Activated CD4-positive, alpha-beta T cell treated with anti-CD3 and anti-CD28 coated beads for 1 hour (primary cell): Measurements from ENCODE around the gene NPC1L1.
"Not testable (repeated sequence)": the region's sequence is repeated elsewhere in the genome, so short reads cannot be mapped to it uniquely, and the experiment has no call there.

ENCODE experiments used
- DNase-seq: peaks from one replicate; pipeline ENCODE4 v3.0.0-alpha.2; 2020

Gene NPC1L1

GRCh38 chr7:44536090-44536489, 5.0 kb downstream of the NPC1L1 start:
- DNase-seq = no peak

DNA sequence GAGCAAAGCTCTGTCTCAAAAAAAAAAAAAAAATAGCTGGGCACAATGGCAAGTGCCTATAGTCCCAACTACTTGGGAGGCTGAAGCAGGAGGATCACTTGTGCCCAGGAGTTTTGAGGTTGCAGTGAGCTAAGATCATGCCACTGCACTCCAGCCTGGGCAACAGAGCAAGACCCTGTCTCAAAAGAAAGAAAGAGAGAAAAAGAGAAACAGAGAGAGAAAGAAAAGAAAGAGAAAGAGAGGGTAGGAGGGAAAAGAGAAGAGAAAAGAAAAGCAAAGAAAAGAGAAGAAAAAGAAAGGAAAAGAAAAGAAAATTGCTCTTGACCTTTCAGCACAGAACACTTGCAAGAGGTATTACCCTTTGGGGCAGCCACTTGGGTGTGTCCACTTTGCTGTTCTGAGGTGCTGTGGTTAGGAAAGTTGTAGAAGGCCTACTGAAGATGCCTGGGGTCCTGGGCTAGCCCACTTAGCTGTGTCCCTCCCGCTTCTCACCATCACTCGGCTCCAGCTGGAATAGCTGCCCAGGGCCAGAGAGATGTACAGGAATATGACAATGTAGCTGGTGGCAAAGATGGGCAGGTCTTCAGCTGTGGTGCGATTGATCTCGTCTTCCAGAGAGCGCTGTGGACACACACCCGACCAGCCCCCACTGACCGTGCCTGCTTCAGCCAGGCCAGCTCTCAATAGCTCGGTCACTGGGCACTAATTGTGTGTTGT, 5.6 kb downstream of the NPC1L1 start:
- DNase-seq = no peak

DNA sequence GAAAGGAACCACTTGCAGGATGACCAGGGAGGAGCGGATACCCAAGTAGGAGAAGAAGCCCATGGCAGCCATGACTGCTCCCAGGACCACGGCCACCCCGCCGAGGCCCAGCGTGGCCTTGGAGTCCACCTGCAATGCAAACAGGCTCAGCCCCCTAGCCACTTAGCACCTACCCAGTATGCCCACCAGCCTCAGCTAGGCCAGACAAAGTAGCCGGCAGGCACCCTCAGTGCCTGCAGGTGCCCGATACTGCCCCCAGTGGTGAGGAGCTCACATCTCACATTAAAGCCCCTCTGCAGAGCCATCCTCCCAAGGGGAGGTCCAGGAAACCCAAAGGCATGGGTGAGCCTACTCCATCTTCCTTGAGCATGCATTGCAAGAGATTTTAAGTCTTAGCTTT, 6.6 kb downstream of the NPC1L1 start:
- peak; percentile 16 for DNase-seq

- no peak for DNase-seq
Measured at GRCh38 chr7:44534087-44534486, 7.0 kb downstream of the NPC1L1 start.

DNA sequence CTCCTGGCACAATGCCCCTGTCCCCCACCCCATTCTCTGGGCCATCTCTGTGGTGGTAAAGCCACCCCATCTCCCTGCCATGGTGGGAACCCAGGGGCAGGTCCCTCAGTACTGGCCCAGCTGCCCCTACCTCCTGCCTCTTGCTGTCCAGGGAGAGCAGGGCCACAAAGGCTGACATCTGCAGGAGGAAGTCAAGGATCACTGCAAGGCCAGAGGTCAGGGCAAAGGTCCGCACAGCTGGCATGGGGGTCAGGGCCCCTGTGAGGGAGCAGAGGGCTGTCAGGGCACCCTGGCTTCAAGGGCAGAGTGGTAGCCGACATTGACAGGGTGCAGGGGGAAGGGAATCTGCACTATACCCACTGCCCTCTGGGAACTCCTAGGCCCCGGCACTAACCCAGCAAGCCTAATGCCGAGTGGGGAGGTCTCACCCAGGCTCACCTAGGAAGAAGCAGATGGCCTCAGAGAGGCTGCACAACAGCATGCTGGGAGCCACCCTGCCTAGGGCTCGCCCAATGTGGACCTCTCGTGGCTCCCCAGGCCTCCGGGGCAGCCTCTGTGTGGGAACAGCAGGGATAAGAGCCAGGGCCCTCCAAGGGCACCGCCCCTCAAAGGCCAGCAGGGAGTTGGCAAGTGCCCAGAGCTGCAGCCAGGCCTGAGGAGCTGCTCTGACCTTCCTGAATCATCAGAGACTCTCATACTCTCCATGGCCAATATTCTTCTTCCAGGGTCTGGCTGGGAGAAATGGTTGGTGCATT, 7.7 kb downstream of the NPC1L1 start:
- DNase-seq = no peak

DNA sequence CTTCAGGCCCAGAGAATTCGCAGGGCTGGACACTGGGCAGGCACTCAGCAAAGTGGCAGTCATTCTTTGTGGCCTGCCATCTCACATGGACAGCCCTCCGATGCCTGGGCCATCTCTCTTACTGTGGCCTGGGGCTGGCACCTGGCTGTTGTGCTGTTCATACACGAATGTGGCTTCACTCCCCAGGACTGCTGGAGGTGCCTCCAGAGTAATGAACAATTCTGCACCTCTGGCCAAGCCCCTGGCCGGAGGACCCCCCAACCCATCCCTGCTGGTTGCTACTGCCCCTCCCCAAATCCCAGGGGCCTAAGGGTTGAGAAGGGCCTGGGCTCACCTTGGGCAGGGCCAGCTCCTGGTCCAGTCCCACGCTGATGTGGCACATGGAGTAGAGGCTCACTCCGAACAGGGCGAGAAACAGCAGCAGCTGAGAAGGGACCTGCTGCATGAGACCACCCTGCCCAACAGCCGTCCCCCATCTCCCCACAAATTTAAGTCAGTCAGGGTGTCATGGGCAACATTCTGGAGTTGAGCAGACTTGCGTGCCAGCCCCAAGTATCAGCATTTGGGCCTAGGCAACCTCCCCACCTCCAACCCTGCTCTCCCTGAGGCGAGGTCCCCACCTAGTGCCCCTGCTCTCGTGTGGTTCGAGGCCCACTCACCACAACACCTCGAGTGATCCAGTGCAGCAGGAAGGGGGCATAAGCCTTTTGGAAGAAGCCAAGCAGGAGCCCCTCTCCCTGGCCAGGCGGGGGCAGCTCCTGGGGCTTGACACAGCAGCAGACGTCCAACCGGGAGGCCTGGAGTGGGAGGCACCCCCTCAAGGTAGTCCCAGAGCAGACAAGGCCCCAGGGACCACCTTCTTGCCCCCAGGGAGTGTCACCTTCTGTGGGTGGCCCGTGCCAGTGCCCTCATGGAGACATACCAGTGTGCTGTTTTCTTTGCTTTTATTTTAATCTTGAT, 9.4 kb downstream of the NPC1L1 start:
- DNase-seq = no peak

DNA sequence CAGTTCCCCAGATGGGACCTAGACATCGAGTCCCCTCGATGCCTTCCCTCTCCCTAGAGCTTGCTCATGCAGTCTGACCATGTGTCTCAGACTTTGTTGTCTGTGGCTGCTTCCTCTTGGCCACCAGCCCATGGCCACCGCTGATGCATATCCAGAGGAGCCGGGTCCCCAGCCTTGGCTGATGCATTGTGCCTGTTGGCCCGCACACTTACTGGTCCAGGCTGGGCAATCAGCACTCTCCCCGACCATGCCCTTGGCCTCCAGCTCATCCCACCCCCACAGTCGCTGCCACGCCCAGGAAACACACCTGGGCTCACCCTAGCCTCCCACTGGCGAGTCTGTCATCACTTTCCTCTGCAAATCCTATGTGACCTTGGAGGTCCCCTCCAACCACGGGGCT, 10.1 kb downstream of the NPC1L1 start:
- no peak for DNase-seq

DNA sequence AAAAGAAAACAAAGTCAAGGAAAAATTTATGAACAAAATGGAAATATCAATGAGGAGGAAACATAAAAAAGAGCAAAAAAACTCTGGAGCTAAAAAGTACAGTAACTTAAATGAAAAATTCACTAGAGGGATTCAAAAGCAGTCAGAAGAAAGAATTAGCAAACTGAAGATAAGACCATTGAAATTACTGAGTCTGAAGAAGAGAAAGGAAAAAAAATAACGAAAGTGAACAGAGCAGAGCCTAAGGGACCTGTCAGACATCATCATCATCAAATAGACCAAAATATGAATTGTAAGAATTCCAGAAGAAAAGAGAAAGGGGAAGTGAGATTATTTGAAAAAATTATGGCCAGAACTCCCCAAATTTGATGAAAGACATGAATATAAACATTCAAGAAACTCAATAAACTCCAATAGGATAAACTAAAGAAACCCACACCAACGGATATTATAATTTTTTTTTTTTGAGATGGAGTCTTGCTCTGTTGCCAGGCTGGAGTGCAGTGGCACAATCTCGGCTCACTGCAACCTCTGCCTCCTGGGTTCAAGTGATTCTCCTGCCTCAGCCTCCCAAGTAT, 16.2 kb downstream of the NPC1L1 start:
- no peak for DNase-seq

DNA sequence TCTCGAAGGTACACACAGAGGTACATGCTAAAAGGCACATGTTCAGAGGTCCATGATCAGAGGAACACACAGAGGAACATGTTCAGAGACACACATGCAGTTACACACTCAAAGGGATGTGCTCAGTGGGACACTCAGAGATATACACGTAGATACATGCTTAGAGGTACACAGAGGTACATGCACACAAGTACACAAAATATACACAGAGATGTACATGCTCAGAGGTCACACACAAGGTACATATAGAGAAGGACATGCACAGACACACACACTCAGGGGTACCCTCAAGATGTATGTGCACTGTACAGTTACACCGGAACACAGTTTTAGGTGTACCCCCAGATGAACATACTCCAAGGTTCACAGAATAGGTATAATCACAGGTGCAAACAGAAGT, 18.8 kb downstream of the NPC1L1 start:
- DNase-seq = no peak

GRCh38 chr7:44521347-44522095, 19.6 kb downstream of the NPC1L1 start:
- no peak for DNase-seq

DNA sequence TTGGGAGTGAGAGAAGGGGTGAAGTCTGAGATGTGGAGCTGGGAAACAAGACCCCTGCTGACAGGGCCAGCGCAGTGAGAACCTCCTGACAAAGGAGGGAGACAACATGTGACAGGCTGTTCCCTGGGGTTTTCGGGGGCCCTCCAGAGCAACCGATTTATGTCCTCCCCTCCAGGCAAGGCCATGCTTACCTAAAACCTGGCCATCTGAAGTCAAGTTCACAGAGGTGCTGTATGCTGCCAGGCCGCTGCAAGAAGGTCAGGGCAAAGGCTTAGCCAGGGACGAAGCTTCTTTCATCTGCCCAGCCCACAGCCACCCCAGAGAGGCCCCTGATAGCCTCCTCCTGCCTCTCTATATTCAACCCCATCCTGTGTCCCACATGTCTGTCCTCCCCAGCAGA, 20.6 kb downstream of the NPC1L1 start:
- no peak for DNase-seq

DNA sequence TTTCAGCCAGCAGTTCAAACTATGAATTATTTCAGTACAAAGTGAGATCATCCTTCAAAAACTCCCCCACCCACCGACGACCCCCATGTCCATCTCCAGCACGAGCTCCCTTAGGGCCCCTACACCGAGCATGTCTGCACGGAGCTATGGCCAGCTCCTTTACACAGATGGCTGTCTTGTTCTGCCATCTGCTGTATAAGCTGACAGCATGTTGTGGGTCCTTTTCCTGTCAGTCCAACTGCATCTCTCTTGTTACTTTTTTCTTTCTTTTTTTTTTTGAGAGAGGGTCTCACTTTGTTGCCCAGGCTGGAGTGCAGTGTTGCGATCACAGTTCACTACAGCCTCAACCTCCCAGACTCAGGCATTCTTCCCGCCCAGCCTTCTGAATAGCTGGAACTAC, 21.6 kb downstream of the NPC1L1 start:
- no peak for DNase-seq

DNA sequence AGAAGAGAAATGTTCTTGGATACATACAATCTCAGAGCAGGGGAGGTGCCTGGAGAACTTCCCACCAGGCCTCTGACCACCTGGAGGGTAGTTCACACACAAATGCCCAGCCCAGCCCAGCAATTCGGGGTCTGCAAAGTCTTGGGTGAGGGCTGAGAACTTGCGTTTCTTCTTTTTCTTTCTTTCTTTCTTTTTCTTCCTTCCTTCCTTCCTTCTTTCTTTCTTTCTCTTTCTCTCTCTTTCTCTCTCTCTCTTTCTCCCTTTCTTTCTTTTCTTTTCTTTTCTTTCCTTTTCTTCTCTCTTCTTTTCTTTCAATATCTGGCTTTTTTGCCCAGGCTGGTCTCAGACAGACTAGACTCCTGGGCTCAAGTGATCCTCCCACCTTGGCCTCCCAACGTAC, 22.4 kb downstream of the NPC1L1 start:
- DNase-seq = no peak

GRCh38 chr7:44517175-44517574, 24.0 kb downstream of the NPC1L1 start:
- DNase-seq = no peak

DNA sequence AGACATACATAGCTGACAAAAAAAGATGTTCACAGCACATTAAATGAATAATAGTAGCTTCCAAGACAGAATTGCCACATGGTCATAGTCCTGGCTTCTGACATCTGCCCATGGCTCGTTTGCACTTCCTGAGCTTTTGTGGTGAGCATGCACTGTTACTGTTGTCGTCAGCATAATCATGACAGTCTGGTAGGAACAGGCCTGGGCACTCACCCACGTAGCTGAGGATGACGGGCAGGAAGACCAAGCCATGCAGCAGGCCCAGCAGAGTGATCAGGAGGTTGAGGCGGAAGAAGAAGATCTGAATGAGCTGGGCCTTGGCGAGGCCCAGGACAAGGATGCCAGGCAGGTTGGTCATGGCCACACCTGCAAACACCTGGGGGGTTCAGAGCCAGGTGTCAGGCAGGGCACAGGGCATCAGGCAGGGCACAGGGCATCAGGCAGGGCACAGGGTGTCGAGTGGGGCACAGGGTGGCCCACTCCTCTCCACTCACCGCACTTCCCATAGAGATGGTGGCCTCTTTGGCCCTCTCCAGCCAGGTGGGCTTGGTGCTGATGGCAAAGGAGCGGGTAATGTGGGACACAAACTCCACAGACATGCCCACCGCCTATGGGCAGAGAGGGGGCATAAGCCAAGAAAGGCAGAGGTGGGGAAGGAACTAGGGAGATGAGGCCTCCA, 25.4 kb downstream of the NPC1L1 start:
- DNase-seq = no peak

- no peak for DNase-seq
Measured at GRCh38 chr7:44512736-44513135, 28.4 kb downstream of the NPC1L1 start.

DNA sequence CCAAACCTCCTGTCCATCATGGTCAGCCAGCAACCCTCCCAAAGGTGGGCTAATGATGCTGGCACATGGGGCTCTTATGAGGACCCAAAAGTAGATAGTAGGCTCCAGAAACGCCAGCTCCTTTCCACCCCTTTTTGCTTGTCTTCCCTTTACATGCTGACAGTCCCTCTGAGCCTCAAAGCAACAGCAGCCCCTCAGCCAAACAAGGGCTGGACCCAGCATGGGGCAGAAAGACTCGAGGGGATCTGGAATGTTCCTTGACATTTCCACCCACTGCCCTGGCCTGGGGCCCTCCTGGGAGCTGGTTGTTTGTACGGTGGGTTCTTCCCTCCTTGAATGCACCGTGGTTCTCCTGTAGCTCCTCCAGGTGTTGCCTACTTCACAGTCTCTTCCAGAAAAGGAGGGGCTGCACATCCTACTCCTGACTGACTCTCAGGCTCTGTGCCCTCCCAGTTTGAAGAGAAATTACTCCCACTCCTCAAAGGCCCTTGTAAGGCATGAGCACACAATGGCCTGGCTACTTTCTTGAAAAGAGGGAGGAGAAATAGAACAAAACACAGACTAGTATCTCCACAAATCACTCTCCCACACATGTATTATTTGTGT, 29.2 kb downstream of the NPC1L1 start:
- no peak for DNase-seq

DNA sequence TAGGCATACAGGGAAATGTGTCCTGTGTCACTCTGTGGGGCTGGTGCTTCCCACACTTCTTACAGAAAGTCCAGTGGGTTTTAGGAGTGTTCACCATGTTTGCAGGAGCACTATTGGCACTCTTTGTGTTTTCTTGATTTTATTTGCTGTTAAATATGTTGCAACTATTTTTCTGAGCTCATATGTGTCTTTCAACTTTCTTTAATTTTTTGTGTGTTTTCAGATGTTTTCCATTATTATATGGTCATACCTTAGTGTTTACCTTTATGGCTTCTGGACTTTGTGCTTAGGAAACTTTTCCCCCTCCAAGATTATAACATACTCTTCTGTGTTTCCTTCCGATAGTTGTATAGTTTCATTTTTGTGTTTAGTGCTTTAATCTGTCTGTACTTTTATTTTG, 29.9 kb downstream of the NPC1L1 start:
- DNase-seq = no peak

GRCh38 chr7:44508328-44509030, 32.7 kb downstream of the NPC1L1 start:
- no peak for DNase-seq

GRCh38 chr7:44506592-44507288, 34.4 kb downstream of the NPC1L1 start:
- DNase-seq = not testable (repeated sequence)
